ENCODE data around the gene POC1A. TPM values are rescaled to one million over a fixed set of nuclear protein-coding genes. Genes with fewer than 3 reads are reported as not detected.

The POC1A gene
- total RNA-seq, 1 experiment from 2014 or later = 29.0 TPM

DNA sequence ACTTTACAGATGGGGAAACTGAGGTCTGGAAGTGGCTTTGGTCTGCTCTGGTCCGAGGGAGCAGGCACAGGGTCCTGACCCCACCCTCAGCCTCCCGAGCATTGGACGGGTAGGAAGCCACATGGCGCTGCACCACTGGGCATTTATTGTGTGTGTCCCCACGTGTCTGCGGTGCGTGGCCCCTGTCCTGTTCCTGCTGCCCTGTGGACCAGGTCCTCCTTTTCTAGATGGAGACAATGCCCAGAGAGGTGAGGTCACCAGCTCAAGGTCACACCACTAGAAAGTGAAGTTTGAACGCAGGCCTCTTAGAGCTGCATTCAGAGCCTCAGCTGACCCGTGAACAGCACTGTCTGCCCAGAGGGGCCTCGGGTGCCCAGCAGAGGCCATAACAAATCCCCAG, 124.7 kb downstream of the POC1A start:
- no peak overlapping the region for H3K9ac ChIP-seq (ENCODE audit: extremely low read depth, insufficient read length, low read length)
- no peaks in the 10 kb centered on the region for H3K9me3 ChIP-seq (ENCODE audit: control insufficient read depth, low read depth, low read length)
- no peak overlapping the region for H2AK5ac ChIP-seq (ENCODE audit: insufficient read length, low read length)
- no peak overlapping the region for H4K91ac ChIP-seq (ENCODE audit: insufficient read length, low read depth, low read length)
- H3K79me1 ChIP-seq (ENCODE audit: insufficient read depth, low read depth, low read length, poor library complexity, severe bottlenecking) = no peaks in the 10 kb centered on the region
- TF ChIP-seq, protein P1, sequence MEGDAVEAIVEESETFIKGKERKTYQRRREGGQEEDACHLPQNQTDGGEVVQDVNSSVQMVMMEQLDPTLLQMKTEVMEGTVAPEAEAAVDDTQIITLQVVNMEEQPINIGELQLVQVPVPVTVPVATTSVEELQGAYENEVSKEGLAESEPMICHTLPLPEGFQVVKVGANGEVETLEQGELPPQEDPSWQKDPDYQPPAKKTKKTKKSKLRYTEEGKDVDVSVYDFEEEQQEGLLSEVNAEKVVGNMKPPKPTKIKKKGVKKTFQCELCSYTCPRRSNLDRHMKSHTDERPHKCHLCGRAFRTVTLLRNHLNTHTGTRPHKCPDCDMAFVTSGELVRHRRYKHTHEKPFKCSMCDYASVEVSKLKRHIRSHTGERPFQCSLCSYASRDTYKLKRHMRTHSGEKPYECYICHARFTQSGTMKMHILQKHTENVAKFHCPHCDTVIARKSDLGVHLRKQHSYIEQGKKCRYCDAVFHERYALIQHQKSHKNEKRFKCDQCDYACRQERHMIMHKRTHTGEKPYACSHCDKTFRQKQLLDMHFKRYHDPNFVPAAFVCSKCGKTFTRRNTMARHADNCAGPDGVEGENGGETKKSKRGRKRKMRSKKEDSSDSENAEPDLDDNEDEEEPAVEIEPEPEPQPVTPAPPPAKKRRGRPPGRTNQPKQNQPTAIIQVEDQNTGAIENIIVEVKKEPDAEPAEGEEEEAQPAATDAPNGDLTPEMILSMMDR (conservative IDR thresholded peaks at IDR 0.05) = no peak
- no peaks in the 10 kb centered on the region for H3K4me1 ChIP-seq (ENCODE audit: insufficient read depth, low read length)
- no peaks in the 10 kb centered on the region for H3K79me2 ChIP-seq (ENCODE audit: insufficient read depth, low read length)
- H3K27me3 ChIP-seq (ENCODE audit: insufficient read depth, low read length) = no peaks in the 10 kb centered on the region
- no peak overlapping the region for H3K23ac ChIP-seq (ENCODE audit: insufficient read length, low read depth, low read length)
- Mint-ChIP-seq H3K4me1 (peaks cover 0 to 9% of the 10 kb centered on the region in 2 experiments; a peak in 2 of 4 replicates), H3K27me3 (ENCODE audit: low read depth) (peaks cover 2% of the 10 kb centered on the region), H3K9me3 (no peaks in the 10 kb centered on the region), H3K27ac (no peak overlapping the region), H3K4me3 (no peak overlapping the region), H3K36me3 (ENCODE audit: insufficient read depth in 1 of 3, low read depth in 3 of 3) (no peaks in the 10 kb centered on the region)
- H2BK20ac ChIP-seq (ENCODE audit: low read depth, low read length, poor library complexity, severe bottlenecking) = no peak overlapping the region
- no peak overlapping the region for H3T11ph ChIP-seq (ENCODE audit: low read length)
- H2BK120ac ChIP-seq (ENCODE audit: low read depth, low read length, poor library complexity, severe bottlenecking) = no peak overlapping the region
- H3K4me2 ChIP-seq (ENCODE audit: insufficient read depth, insufficient read length, low read length) = no peak overlapping the region
- H2BK12ac ChIP-seq (ENCODE audit: insufficient read length, low read depth, low read length) = no peak overlapping the region
- H3K23me2 ChIP-seq (ENCODE audit: insufficient read length, low read depth, low read length, poor library complexity, severe bottlenecking) = no peaks in the 10 kb centered on the region
- no peak overlapping the region for H2BK15ac ChIP-seq (ENCODE audit: low read depth, low read length)
- H2BK5ac ChIP-seq (ENCODE audit: insufficient read length, low read length) = no peak overlapping the region
- WGBS (ENCODE audit: extremely low coverage, insufficient read length, low lambda C conversion rate) = no CpG with 5 or more reads among the region's 10 CpGs
- no peak overlapping the region for H3K4ac ChIP-seq (ENCODE audit: low read depth, low read length)
- no peak overlapping the region for H3K56ac ChIP-seq (ENCODE audit: insufficient read length, low read depth, low read length)
- H3K18ac ChIP-seq (ENCODE audit: insufficient read length, low read depth, low read length) = no peak overlapping the region
- no peaks in the 10 kb centered on the region for H4K20me1 ChIP-seq (ENCODE audit: control insufficient read depth, insufficient read depth, insufficient read length)
- no peak overlapping the region for H4K5ac ChIP-seq (ENCODE audit: insufficient read length, low read depth, low read length)
- no peak overlapping the region for H3K14ac ChIP-seq (ENCODE audit: insufficient read depth, low read length)
- no peak overlapping the region for H3K27ac ChIP-seq (ENCODE audit: insufficient read length, low read depth, low read length)
- H4K8ac ChIP-seq (replicated peaks; ENCODE audit: insufficient read length, low read depth, low read length) = no peak overlapping the region
- no peak overlapping the region for H2AFZ ChIP-seq (ENCODE audit: low read length)
- no peak for DNase-seq

Measured in H9 (cell line).